Ovary (tissue), 9 donors: ENCODE results near the gene DDX59. TPM values are rescaled to one million over a fixed set of nuclear protein-coding genes. Genes with fewer than 3 reads are reported as not detected.

Experiments used
- DNase-seq, 5 donors: peaks; one replicate each; pipeline ENCODE4 v3.0.0-alpha.2; 2019 to 2020
- H3K27ac ChIP-seq, 2 donors: fragments of 200-600 bp; one replicate each; pipeline versions ENCODE4 v1.5.1 to v1.8.0; 2019 to 2022
- H3K27me3 ChIP-seq: fragments of 200-600 bp; one replicate; pipeline ENCODE4 v1.8.0; 2022
- H3K36me3 ChIP-seq: fragments of 200-600 bp; sonication (generic); one replicate; pipeline ENCODE4 v1.5.1; 2019
- H3K4me1 ChIP-seq: one replicate; pipeline ENCODE4 v1.8.1; 2013; ENCODE audit warnings: mild to moderate bottlenecking, moderate library complexity; ENCODE audit not compliant: insufficient read depth
- H3K4me3 ChIP-seq: fragments of 200-600 bp; sonication (generic); one replicate; pipeline ENCODE4 v1.5.1; 2017
- H3K9me3 ChIP-seq, 2 donors: fragments of 200-600 bp in 1 of 2; sonication (generic) in 1 of 2; one replicate each; pipeline versions ENCODE4 v1.5.1 to v1.8.1; 2013 to 2019; ENCODE audit warnings: mild to moderate bottlenecking in 1 of 2, moderate library complexity in 1 of 2
- CTCF ChIP-seq, 3 donors: fragments of 450-650 bp in 2 of 3; fragments of 200-600 bp in 1 of 3; IDR thresholded peaks; one replicate each; pipeline versions ENCODE4 v1.5.1 to v1.8.0; 2016 to 2022; ENCODE audit warnings: antibody characterized with exemption in 3 of 3, mild to moderate bottlenecking in 1 of 3
- EP300 ChIP-seq: sonication (generic); formaldehyde crosslinking; IDR thresholded peaks from one replicate; pipeline ENCODE4 v1.6.1; 2017; ENCODE audit warnings: antibody characterized with exemption
- POLR2A ChIP-seq: fragments of 450-650 bp; IDR thresholded peaks from one replicate; pipeline ENCODE4 v1.6.1; 2017; ENCODE audit warnings: antibody characterized with exemption, mild to moderate bottlenecking, moderate library complexity
- WGBS, 3 donors: extraction: QIAGEN DNeasy Blood & Tissue Kit in 1 of 3; methylation state at CpG; one replicate each; pipeline versions ENCODE4 v1.1.5 to v1.1.7; 2013 to 2017; 5-methylcytosine and 5-hydroxymethylcytosine counted together
- intact Hi-C, 4 donors: fragments of 100-400 bp; cut with DNase I; formaldehyde crosslinking; loops; one replicate each; pipeline versions ENCODE4 v1.11.0 to v1.15.1; 2022 to 2023
- polyA plus RNA-seq, 2 donors: library from polyadenylated mRNA; stranded (reverse); fragments of 200-250 nt in 1 of 2; fragments of 350-450 nt in 1 of 2; fragmentation: Illumina TruSeq in 1 of 2; extraction: RNeasy Lipid Tissue Mini Kit (QIAGEN cat#74804) in 1 of 2; gene quantifications; one replicate each; pipeline ENCODE4 v1.2.3, GENCODE V29; 2013 to 2014
- total RNA-seq, 7 donors: library from RNA; depleted of rRNA in 2 of 7; stranded (reverse); fragments of >200 nt in 2 of 7; fragmentation: NEBNext Ultra II Directional in 3 of 7; extraction: Animal tissue kit (Norgen Biotek cat#: 25700) in 3 of 7; gene quantifications; one replicate each; pipeline versions ENCODE4 v1.1.0 to v1.2.4, GENCODE V29; 2016 to 2023
- donor health status: DM: no; HTN: no; CAD: no; lungs with moderate emphysema.
- donor health status: DM: no; HTN: no; CAD: no.
- donor health status: Bipolar disorder and iron deficiency.
- donor health status: DM: yes; HTN: yes; CAD: no.
- donor health status: DM: no; HTN: no; CAD: no.
- donor health status: DM: yes; HTN: yes; CAD: no.

Gene DDX59
- total and polyA plus RNA-seq, 9 donors, result 16.4 to 29.1 (median 19.5) TPM

- Histone ChIP-seq H3K36me3 (no peaks in the 10 kb centered on the region), H3K9me3 (no peaks in the 10 kb centered on the region), H3K27ac (peak overlapping the region; percentile 66 to 97), H3K4me1 (peaks cover 7% of the 10 kb centered on the region), H3K27me3 (no peaks in the 10 kb centered on the region), H3K4me3 (peak overlapping the region; percentile 98)
- 7 to 12% (median 8%) methylated on average over 14 of the region's 14 CpGs for WGBS, 3 donors
- no peak for DNase-seq
- TF ChIP-seq EP300, result no peak
- TF ChIP-seq POLR2A, result peak; percentile 12
- intact Hi-C loops, result loop anchor here in 1 of 4 donors (10.0 kb wide), 1 partner anchor 64 kb away; the partner anchor contains the start of gene CAMSAP2
Measured at GRCh38 chr1:200670242-200671118, 773 bp upstream of the DDX59 start.

DNA sequence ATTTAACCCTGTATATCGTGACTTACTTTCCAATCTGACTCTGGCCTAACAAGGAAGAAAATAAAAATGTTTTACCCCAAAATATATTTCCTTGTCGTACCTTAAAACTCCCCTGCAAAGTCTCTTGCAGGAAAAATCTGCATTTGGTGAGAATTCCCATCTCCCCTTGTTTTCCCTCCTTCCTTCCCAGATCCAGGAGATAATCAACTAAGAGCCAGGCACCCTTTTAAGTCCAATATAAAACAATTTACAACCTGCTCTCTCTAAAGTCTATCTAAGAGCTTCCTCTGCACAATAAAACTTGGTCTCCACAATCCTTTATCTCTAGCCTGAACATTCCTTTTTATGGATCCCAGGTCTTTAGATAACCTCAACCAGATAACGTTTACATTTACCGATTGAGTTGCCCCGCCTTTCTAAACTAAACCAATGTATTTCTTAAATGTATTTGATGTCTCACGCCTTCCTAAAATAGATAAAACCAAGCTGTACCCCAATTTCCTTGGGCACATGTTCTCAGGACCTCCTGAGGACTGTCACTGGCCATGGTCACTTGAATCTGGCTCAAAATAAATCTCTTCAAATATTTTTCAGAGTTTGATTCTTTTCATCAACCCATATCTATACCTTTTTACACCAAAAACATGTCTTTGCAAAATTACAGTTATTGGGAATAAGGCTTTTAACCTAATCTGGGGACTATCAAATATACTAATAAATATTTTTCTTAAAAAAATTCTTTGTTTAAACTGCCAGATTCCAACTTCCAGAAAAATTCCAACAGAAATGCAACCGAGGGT, 993 bp downstream of the DDX59 start:
- Histone ChIP-seq H3K9me3 (no peaks in the 10 kb centered on the region), H3K4me1 (peaks cover 12% of the 10 kb centered on the region), H3K27me3 (no peaks in the 10 kb centered on the region), H3K27ac (peak overlapping the region; percentile 86 to 97), H3K4me3 (peak overlapping the region; percentile 98), H3K36me3 (no peaks in the 10 kb centered on the region)
- TF ChIP-seq POLR2A (no peak), CTCF (IDR thresholded peaks at IDR 0.05) (no peak), EP300 (no peak)
- 38 to 42% (median 38%) methylated on average over 7 of the region's 7 CpGs for WGBS, 3 donors
- DNase-seq, result no peak
- intact Hi-C loops, result loop anchor here in 3 of 4 donors (5.0 to 10.0 kb wide), 3 partner anchors 69 to 136 kb away; partner anchors contain the start of gene CAMSAP2 (in 2 of the 3)

DNA sequence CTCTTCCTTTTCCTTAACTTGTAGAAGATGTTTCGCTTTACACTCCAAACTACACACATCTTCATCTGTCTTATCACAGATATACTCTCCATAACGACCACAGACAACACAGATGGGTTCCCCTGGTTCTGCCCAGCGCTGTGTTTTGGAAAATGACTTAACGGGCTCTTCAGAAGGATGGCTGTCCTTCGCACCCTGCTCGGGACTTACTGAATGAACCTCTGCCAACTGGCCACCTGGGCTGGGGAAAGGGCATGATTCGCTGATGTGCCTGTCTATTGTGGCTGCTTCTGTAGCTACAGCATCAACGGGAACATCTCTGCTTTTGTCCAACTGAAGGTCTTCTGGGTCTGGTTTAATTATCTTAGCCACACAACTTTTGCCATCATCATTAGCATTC, 3.4 kb downstream of the DDX59 start:
- DNase-seq, result peak in 1 of 5 donors; percentile 40
- H3K36me3 ChIP-seq, result no peaks in the 10 kb centered on the region
- peak overlapping the region in 1 of 2 donors; percentile 25 for H3K27ac ChIP-seq
- no peak overlapping the region for H3K4me3 ChIP-seq
- H3K4me1 ChIP-seq, result peaks cover 12% of the 10 kb centered on the region
- TF ChIP-seq CTCF (IDR thresholded peaks at IDR 0.05) (no peak), EP300 (no peak), POLR2A (no peak)
- intact Hi-C loops, result loop anchor here in 3 of 4 donors (5.0 to 10.0 kb wide), 3 partner anchors 71 to 138 kb away; partner anchors contain the start of gene CAMSAP2 (in 2 of the 3)
- no peaks in the 10 kb centered on the region for H3K27me3 ChIP-seq
- H3K9me3 ChIP-seq, result no peaks in the 10 kb centered on the region
- 13 to 24% (median 16%) methylated on average over 8 of the region's 8 CpGs for WGBS, 3 donors

DNA sequence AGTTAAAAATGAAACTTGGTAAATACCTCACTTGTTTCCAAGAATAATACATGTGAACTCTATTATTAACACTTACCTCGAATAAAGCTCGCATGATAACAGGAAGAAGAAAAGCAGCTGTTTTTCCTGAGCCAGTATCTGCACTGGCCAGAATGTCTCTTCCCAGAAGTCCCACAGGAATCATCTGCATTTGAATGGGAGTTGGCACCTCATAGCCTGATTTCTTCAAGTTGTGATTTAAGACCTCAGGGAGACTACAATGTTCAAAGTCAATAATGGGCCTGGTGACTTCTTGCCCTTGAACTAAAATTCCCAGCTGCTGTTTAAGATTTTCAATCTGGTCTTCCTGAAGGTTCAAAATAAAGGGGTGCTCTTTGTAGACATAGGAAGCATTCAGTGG, 3.8 kb downstream of the DDX59 start:
- intact Hi-C loops, result loop anchor here in 3 of 4 donors (5.0 to 10.0 kb wide), 3 partner anchors 71 to 139 kb away; partner anchors contain the start of gene CAMSAP2 (in 2 of the 3)
- H3K36me3 ChIP-seq, result no peaks in the 10 kb centered on the region
- H3K4me1 ChIP-seq, result peaks cover 12% of the 10 kb centered on the region
- no peaks in the 10 kb centered on the region for H3K27me3 ChIP-seq
- no peak for DNase-seq
- TF ChIP-seq POLR2A, result no peak
- no peak for TF ChIP-seq EP300
- TF ChIP-seq CTCF (IDR thresholded peaks at IDR 0.05), result no peak
- H3K27ac ChIP-seq, result peak overlapping the region in 1 of 2 donors; percentile 25
- H3K9me3 ChIP-seq, result no peaks in the 10 kb centered on the region
- no peak overlapping the region for H3K4me3 ChIP-seq
- 3 to 4% (median 4%) methylated on average over 2 of the region's 2 CpGs for WGBS, 3 donors
